Gastrocnemius medialis (tissue), 4 donors: ENCODE results near the gene FERD3L. TPM values are rescaled to one million over a fixed set of nuclear protein-coding genes. Genes with fewer than 3 reads are reported as not detected.

Source experiments
- ATAC-seq, 2 donors: fragments of 150-250 bp; one replicate each; pipeline ENCODE4 v1.9.1; 2016
- DNase-seq, 2 donors: peaks; one replicate each; pipeline ENCODE4 v3.0.0-alpha.2; 2019
- H3K27ac ChIP-seq, 4 donors: fragments of 200-600 bp; sonication (generic); 1 replicate in 1 of 4; 2 replicates in 3 of 4; pipeline ENCODE4 v1.5.1; 2016 to 2018; ENCODE audit warnings: mild to moderate bottlenecking in 2 of 4, moderate library complexity in 1 of 4
- H3K27me3 ChIP-seq, 3 donors: fragments of 200-600 bp; sonication (generic) in 2 of 3; 1 replicate in 1 of 3; 2 replicates in 2 of 3; pipeline versions ENCODE4 v1.5.1 to v1.6.0; 2016 to 2019; ENCODE audit warnings: mild to moderate bottlenecking in 1 of 3, moderate library complexity in 1 of 3
- H3K36me3 ChIP-seq, 2 donors: fragments of 200-600 bp; sonication (generic) in 1 of 2; one replicate each; pipeline ENCODE4 v1.5.1; 2017 to 2018
- H3K4me1 ChIP-seq, 2 donors: fragments of 200-600 bp; sonication (generic) in 1 of 2; one replicate each; pipeline ENCODE4 v1.5.1; 2016 to 2017; ENCODE audit warnings: mild to moderate bottlenecking in 2 of 2
- H3K4me3 ChIP-seq, 4 donors: fragments of 200-600 bp; sonication (generic) in 3 of 4; 1 replicate in 1 of 4; 2 replicates in 3 of 4; pipeline ENCODE4 v1.5.1; 2016 to 2019; ENCODE audit warnings: mild to moderate bottlenecking in 2 of 4
- H3K9me3 ChIP-seq, 3 donors: fragments of 200-600 bp; sonication (generic) in 2 of 3; 1 replicate in 1 of 3; 2 replicates in 2 of 3; pipeline ENCODE4 v1.5.1; 2016 to 2019
- POLR2A ChIP-seq, 2 donors: fragments of 450-650 bp; IDR thresholded peaks; one replicate each; pipeline ENCODE4 v1.6.1; 2017; ENCODE audit warnings: antibody characterized with exemption in 2 of 2, mild to moderate bottlenecking in 2 of 2, moderate library complexity in 2 of 2
- in situ Hi-C, 4 donors: fragments of 200-750 bp; cut with MboI; loops; one replicate each; pipeline versions ENCODE4 v1.15.0 to v1.8.0; 2017; ENCODE audit warnings: low sequenced_read_pairs in 4 of 4
- intact Hi-C: fragments of 100-400 bp; cut with DNase I; formaldehyde crosslinking; loops from one replicate; pipeline ENCODE4 v1.15.1; 2023; ENCODE audit warnings: low total_unique reads
- total RNA-seq, 4 donors: library from RNA; depleted of rRNA; stranded (reverse); fragments of >200 nt; gene quantifications; one replicate each; pipeline versions ENCODE4 v1.1.0 to v1.2.3, GENCODE V29; 2016
- TF ChIP-seq, protein P1 (sequence below), 5 experiments: fragments of 450-650 bp in 3 of 5; fragments of 200-600 bp in 2 of 5; sonication (generic) in 2 of 5; IDR thresholded peaks in 4 of 5; conservative IDR thresholded peaks in 1 of 5; 1 replicate in 4 of 5; 2 replicates in 1 of 5; pipeline ENCODE4 v1.5.1; 2016 to 2019; ENCODE audit warnings: antibody characterized with exemption in 5 of 5, mild to moderate bottlenecking in 3 of 5, moderate library complexity in 3 of 5

Gene FERD3L
- total RNA-seq, 4 donors from 2014 or later = not detected

DNA sequence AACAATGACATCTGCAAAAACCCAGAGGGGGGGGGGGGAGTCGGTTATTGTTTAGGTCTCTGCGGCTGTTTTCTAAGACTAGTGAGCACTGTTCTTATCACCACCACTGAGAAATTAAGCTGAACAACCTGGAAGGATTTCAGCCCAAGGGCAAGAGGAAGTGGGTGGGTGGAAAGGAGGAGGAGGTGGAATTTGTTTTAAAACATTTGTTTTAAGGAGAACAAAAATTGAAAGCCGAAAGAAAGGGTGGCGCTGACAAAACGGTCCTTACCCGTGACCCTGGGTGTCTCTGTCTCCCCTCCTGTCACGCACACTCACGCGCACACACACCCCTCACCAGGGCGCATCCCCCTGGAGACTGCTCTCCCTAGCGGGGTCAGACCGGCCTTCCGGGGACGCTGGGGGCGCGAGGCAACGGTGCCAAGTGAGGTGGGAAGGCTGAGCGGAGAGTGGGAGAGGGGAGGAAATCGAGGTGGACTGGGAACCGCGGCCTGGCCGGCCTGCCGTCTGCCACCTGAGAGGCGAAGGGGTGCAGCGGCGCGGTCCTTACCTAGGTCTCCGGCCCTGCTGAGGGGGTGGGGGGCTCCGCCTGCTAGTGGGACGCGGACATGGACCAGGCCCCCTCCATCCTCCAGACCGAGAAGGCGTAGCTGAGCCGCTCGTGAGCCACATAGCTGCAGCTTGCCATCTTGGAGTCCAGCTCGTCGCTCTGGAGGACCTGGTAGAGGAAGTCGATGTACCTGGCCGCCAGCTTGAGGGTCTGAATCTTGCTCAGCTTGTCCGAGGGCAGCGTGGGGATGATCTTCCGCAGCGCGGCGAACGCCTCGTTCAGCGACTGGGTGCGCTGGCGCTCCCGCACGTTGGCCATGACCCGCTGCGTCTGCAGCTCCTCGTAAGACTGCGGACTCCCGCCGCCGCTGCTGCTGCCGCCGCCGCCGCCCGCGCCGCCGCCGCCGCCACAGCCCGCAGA is 28.8 kb downstream of the FERD3L start:
- TF ChIP-seq, protein P1, sequence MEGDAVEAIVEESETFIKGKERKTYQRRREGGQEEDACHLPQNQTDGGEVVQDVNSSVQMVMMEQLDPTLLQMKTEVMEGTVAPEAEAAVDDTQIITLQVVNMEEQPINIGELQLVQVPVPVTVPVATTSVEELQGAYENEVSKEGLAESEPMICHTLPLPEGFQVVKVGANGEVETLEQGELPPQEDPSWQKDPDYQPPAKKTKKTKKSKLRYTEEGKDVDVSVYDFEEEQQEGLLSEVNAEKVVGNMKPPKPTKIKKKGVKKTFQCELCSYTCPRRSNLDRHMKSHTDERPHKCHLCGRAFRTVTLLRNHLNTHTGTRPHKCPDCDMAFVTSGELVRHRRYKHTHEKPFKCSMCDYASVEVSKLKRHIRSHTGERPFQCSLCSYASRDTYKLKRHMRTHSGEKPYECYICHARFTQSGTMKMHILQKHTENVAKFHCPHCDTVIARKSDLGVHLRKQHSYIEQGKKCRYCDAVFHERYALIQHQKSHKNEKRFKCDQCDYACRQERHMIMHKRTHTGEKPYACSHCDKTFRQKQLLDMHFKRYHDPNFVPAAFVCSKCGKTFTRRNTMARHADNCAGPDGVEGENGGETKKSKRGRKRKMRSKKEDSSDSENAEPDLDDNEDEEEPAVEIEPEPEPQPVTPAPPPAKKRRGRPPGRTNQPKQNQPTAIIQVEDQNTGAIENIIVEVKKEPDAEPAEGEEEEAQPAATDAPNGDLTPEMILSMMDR (IDR thresholded peaks at IDR 0.05 in 4 of 5, conservative IDR thresholded peaks at IDR 0.05 in 1 of 5) = no peak
- TF ChIP-seq POLR2A (IDR thresholded peaks at IDR 0.05) = no peak
- Histone ChIP-seq H3K27ac (no peak overlapping the region), H3K27me3 (peaks cover 75 to 93% (median 90%) of the 10 kb centered on the region in 3 donors), H3K36me3 (no peaks in the 10 kb centered on the region), H3K4me3 (peak overlapping the region; percentile 37 to 65 (median 47)), H3K4me1 (peaks cover 0 to 15% of the 10 kb centered on the region in 2 donors), H3K9me3 (no peaks in the 10 kb centered on the region)
- DNase-seq (no peak), ATAC-seq (peak in 1 of 2 donors; percentile 43)
- in situ Hi-C loops = no loop called here
- intact Hi-C loops = loop anchor here (5.0 kb wide), 1 partner anchor 506 kb away; no protein-coding TSS in a partner anchor

DNA sequence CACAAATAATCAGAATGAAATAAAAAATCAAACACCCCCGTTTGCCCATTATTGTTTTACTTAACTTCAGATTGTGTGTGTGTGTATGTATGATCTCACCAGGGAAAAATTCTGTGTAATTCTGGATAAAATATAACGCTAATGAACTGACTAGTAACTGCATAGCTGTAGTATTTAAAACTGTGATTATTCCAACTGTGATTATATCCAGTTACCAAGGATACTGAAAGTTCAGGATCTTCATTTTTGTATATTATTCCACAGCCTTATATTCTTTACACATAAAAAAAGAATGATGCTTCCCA is 30.7 kb downstream of the FERD3L start:
- DNase-seq (no peak), ATAC-seq (no peak)
- Histone ChIP-seq H3K4me3 (no peak overlapping the region), H3K27me3 (peaks cover 70 to 96% (median 84%) of the 10 kb centered on the region in 3 donors), H3K4me1 (peaks cover 0 to 15% of the 10 kb centered on the region in 2 donors), H3K27ac (no peak overlapping the region), H3K9me3 (no peaks in the 10 kb centered on the region), H3K36me3 (no peaks in the 10 kb centered on the region)
- TF ChIP-seq, protein P1 (IDR thresholded peaks at IDR 0.05 in 4 of 5, conservative IDR thresholded peaks at IDR 0.05 in 1 of 5) = no peak
- no peak for TF ChIP-seq POLR2A (IDR thresholded peaks at IDR 0.05)
- intact Hi-C loops = no loop called here
- in situ Hi-C loops = no loop called here

DNA sequence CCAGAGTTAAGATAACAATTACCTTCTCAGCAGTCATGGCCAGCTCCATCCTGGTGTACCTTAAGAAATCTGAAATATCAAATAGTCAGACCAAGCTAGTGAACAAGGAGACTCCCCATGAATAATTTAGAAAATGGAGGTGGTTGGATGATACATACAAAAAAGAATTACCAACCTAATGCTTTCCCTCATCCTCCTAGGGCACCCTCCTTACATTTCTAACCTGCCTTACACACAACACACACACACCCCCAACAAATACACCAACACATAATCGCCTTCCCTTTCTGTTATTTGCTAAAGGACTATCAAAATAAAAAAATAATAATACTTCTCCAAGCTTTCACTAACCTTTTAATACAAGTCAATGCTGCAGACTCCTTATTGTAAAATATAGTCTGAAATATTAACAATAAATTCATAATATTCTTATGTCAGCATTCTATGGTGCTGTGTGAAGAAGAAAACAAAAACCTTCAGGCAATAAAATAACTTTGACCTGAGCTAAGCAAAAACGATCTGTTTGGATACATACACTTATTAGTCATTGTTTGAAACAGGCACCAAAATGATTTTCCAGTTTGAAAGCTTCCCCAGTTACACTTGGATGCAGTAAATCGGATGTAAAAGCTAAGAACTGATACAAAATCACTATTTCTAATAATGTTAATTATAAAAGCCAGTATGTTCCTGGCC is 31.2 kb downstream of the FERD3L start:
- H3K27me3 ChIP-seq = peaks cover 70 to 96% (median 85%) of the 10 kb centered on the region in 3 donors
- no peaks in the 10 kb centered on the region for H3K36me3 ChIP-seq
- in situ Hi-C loops = no loop called here
- DNase-seq (no peak), ATAC-seq (no peak)
- TF ChIP-seq, protein P1 (IDR thresholded peaks at IDR 0.05 in 4 of 5, conservative IDR thresholded peaks at IDR 0.05 in 1 of 5) = no peak
- no peak for TF ChIP-seq POLR2A (IDR thresholded peaks at IDR 0.05)
- H3K9me3 ChIP-seq = no peaks in the 10 kb centered on the region
- no peak overlapping the region for H3K4me3 ChIP-seq
- intact Hi-C loops = no loop called here
- H3K27ac ChIP-seq = no peak overlapping the region
- peaks cover 0 to 15% of the 10 kb centered on the region in 2 donors for H3K4me1 ChIP-seq

DNA sequence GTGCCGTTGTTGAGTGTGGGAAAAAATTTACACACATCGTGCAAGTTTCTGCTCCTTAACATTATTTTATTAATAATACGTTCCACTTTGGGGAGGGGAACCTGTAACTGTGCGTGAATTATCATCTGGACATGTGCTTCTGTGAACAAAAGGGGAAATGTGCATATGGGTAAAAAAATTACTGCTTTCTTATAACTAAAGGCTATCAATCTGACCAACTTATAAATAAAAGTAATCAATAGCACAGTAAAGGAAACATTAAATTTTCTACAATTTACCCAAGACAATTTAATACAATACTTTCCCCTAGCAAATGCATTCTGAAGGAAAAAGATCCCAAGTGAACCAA is 32.2 kb downstream of the FERD3L start:
- Histone ChIP-seq H3K9me3 (no peaks in the 10 kb centered on the region), H3K27ac (no peak overlapping the region), H3K27me3 (peaks cover 70 to 96% (median 83%) of the 10 kb centered on the region in 3 donors), H3K4me3 (no peak overlapping the region), H3K4me1 (peaks cover 0 to 10% of the 10 kb centered on the region in 2 donors), H3K36me3 (no peaks in the 10 kb centered on the region)
- in situ Hi-C loops (no loop called here), intact Hi-C loops (no loop called here)
- ATAC-seq (no peak), DNase-seq (no peak)
- TF ChIP-seq POLR2A (IDR thresholded peaks at IDR 0.05) = no peak
- TF ChIP-seq, protein P1 (IDR thresholded peaks at IDR 0.05 in 4 of 5, conservative IDR thresholded peaks at IDR 0.05 in 1 of 5) = no peak
